HEK293 (cell line): Measurements from ENCODE around the gene ZFHX2.

Experiments used
- CTCF ChIA-PET: fragments of 350-600 bp; formaldehyde crosslinking; extraction: SDS; loops from one replicate; lab custom pipeline; 2021; ENCODE audit warnings: antibody characterized with exemption; lab: Yijun Ruan, JAX
- POLR2A ChIA-PET: fragments of 300-600 bp; formaldehyde crosslinking; extraction: SDS; loops from one replicate; lab custom pipeline; 2020; ENCODE audit warnings: antibody characterized with exemption, inconsistent platforms; lab: Yijun Ruan, JAX
- H3K27ac ChIP-seq: fragments of 200-500 bp; sonication (Bioruptor generic); 2 replicates; pipeline ENCODE4 v1.5.1; 2014; ENCODE audit warnings: low read depth, low read length, control low read depth, inconsistent platforms; ENCODE audit errors: extremely low read depth
- H3K36me3 ChIP-seq, 2 experiments: fragments of 200-500 bp in 1 of 2; sonication (Bioruptor generic) in 1 of 2; 1 replicate in 1 of 2; 2 replicates in 1 of 2; pipeline ENCODE4 v1.5.1; 2014 to 2017; ENCODE audit warnings: inconsistent platforms in 2 of 2, low read length in 2 of 2; ENCODE audit not compliant: control insufficient read depth in 2 of 2, insufficient read depth in 1 of 2
- H3K4me1 ChIP-seq: fragments of 200-500 bp; sonication (Bioruptor generic); 2 replicates; pipeline ENCODE4 v1.5.1; 2014; ENCODE audit warnings: mild to moderate bottlenecking, low read length, inconsistent platforms; ENCODE audit not compliant: control insufficient read depth, insufficient read depth
- H3K4me3 ChIP-seq: 2 replicates; pipeline ENCODE4 v1.5.1; 2011; ENCODE audit warnings: low read depth, mild to moderate bottlenecking, control low read depth, low read length, moderate library complexity
- H3K9me3 ChIP-seq: fragments of 200-500 bp; sonication (Bioruptor generic); 2 replicates; pipeline ENCODE4 v1.5.1; 2014; ENCODE audit warnings: low read depth, low read length, inconsistent platforms; ENCODE audit not compliant: control insufficient read depth, insufficient read depth
- GLIS1 ChIP-seq: fragments of 450-650 bp; formaldehyde crosslinking; IDR thresholded peaks from 2 replicates; pipeline ENCODE4 v1.5.1; 2016; ENCODE audit warnings: missing biosample characterization, missing genetic modification characterization
- KLF9 ChIP-seq: fragments of 450-650 bp; formaldehyde crosslinking; IDR thresholded peaks from 2 replicates; pipeline ENCODE4 v1.5.1; 2016; ENCODE audit warnings: missing biosample characterization, missing genetic modification characterization, low read depth
- PRDM1 ChIP-seq: fragments of 450-650 bp; formaldehyde crosslinking; IDR thresholded peaks from 2 replicates; pipeline ENCODE4; 2016; ENCODE audit warnings: missing biosample characterization, missing genetic modification characterization
- SCRT1 ChIP-seq: fragments of 450-650 bp; formaldehyde crosslinking; IDR thresholded peaks from 2 replicates; pipeline ENCODE4 v1.5.1; 2016; ENCODE audit warnings: missing biosample characterization, missing genetic modification characterization, borderline replicate concordance
- SCRT2 ChIP-seq: fragments of 450-650 bp; formaldehyde crosslinking; IDR thresholded peaks from 2 replicates; pipeline ENCODE4 v1.5.1; 2016; ENCODE audit warnings: missing biosample characterization, missing genetic modification characterization
- ZBTB17 ChIP-seq: fragments of 450-650 bp; formaldehyde crosslinking; IDR thresholded peaks from 2 replicates; pipeline ENCODE4 v1.5.1; 2016; ENCODE audit warnings: missing biosample characterization, missing genetic modification characterization
- ZFP41 ChIP-seq: fragments of 450-650 bp; formaldehyde crosslinking; IDR thresholded peaks from 2 replicates; pipeline ENCODE4 v1.5.1; 2016; ENCODE audit warnings: missing biosample characterization, missing genetic modification characterization, borderline replicate concordance
- ZNF10 ChIP-seq: fragments of 450-650 bp; formaldehyde crosslinking; IDR thresholded peaks from 2 replicates; pipeline ENCODE4 v1.5.1; 2017; ENCODE audit warnings: missing biosample characterization, missing genetic modification characterization
- ZNF157 ChIP-seq: fragments of 450-650 bp; formaldehyde crosslinking; IDR thresholded peaks from 2 replicates; pipeline ENCODE4 v1.5.1; 2016; ENCODE audit warnings: missing biosample characterization, missing genetic modification characterization
- ZNF311 ChIP-seq: fragments of 450-650 bp; formaldehyde crosslinking; IDR thresholded peaks from 2 replicates; pipeline ENCODE4 v1.5.1; 2017; ENCODE audit warnings: missing biosample characterization, missing genetic modification characterization, borderline replicate concordance
- ZNF366 ChIP-seq: fragments of 450-650 bp; formaldehyde crosslinking; conservative IDR thresholded peaks from 2 replicates; pipeline ENCODE4 v1.5.1; 2016; ENCODE audit warnings: missing biosample characterization, missing genetic modification characterization
- ZNF473 ChIP-seq: fragments of 450-650 bp; formaldehyde crosslinking; IDR thresholded peaks from 2 replicates; pipeline ENCODE4 v1.5.1; 2017; ENCODE audit warnings: missing biosample characterization, missing genetic modification characterization
- ZNF514 ChIP-seq: fragments of 450-650 bp; formaldehyde crosslinking; IDR thresholded peaks from 2 replicates; pipeline ENCODE4 v1.5.1; 2016; ENCODE audit warnings: missing biosample characterization, missing genetic modification characterization
- ZNF585B ChIP-seq: fragments of 450-650 bp; formaldehyde crosslinking; IDR thresholded peaks from 2 replicates; pipeline ENCODE4 v1.5.1; 2016; ENCODE audit warnings: missing biosample characterization, missing genetic modification characterization
- ZNF677 ChIP-seq: fragments of 450-650 bp; IDR thresholded peaks from 2 replicates; pipeline ENCODE4 v1.5.0; 2018; ENCODE audit warnings: missing biosample characterization, mild to moderate bottlenecking, missing genetic modification characterization, moderate library complexity
- ZNF830 ChIP-seq: fragments of 450-650 bp; IDR thresholded peaks from 2 replicates; pipeline ENCODE4 v1.5.0; 2018; ENCODE audit warnings: missing biosample characterization, missing genetic modification characterization, low read depth, mild to moderate bottlenecking, moderate library complexity
- TF ChIP-seq, protein P1 (sequence below): fragments of 450-650 bp; formaldehyde crosslinking; IDR thresholded peaks from 2 replicates; pipeline ENCODE4 v1.5.1; 2016; ENCODE audit warnings: missing biosample characterization, missing genetic modification characterization
- TF ChIP-seq, protein P2 (sequence below): fragments of 450-650 bp; formaldehyde crosslinking; IDR thresholded peaks from 2 replicates; pipeline ENCODE4 v1.5.1; 2016; ENCODE audit warnings: missing biosample characterization, missing genetic modification characterization

ZFHX2 gene

DNA sequence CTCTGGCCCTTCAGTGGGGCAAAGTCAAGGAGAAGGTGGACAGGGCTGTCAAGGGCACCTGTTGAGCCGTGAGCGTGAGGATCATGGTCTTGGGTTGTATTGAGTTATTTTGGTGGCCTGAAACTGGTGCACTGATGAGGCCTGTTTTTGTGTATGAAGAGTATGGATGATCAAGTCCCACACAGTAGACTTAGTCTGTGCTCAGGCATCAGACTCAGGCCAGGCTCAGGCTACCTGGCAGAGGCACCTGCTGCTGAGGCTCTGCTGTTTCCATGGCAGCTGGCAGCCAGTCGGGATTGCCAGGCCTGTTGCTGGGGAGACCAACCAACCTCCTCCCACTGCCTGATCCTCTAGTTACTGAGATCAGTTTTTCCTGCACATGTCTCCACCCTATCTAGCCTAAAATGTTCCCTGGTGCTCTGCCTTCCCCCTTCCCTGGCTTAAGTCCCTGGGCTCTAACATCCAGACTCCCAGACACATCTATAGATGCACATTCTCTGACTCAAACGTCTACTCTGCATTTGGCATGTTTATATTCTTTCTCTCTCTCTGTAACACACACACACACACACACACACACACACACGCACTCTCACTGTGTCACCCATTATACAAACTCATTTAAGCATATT is 21.9 kb upstream of the ZFHX2 start:
- no peaks in the 10 kb centered on the region for H3K9me3 ChIP-seq
- ChIA-PET POLR2A (no interaction called here), CTCF (interaction anchor here (3.0 kb wide), 1 partner anchor 16 kb away, joined by 7 read pairs; no protein-coding TSS in a partner anchor)
- H3K27ac ChIP-seq = no peak overlapping the region
- no peak overlapping the region for H3K4me3 ChIP-seq
- H3K4me1 ChIP-seq = peaks cover 5% of the 10 kb centered on the region
- TF ChIP-seq ZFP41 (tag by site-specific recombination) (no peak), SCRT1 (peak; percentile 72; the same call in 1 of the 2 replicates), SCRT2 (tag by site-specific recombination) (peak; percentile 84)
- H3K36me3 ChIP-seq = no peaks in the 10 kb centered on the region

DNA sequence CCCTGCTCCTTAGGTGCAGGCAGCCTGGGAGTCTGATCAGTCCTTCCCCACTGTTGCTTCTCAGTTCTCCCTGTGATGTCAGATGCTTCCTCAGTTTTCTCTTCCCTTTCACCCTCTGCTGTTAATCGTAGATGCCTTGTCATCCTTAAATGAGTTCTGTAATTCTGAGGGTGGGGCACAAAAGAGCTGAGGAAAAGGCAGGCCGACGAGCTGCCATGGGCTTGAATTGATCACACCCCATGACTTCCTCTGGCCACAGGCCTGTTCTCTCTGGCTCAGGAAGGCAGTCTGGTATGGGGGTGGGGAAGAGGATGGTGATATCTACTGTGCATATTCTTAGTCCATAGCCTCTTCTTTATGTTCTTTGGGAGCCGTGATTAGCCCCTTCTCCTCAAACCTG is 21.3 kb upstream of the ZFHX2 start:
- CTCF ChIA-PET = interaction anchor here (1.4 to 3.0 kb wide), 2 partner anchors 11 to 16 kb away, joined by 4 to 7 read pairs; no protein-coding TSS in a partner anchor
- Histone ChIP-seq H3K4me1 (peaks cover 12% of the 10 kb centered on the region), H3K36me3 (no peaks in the 10 kb centered on the region), H3K27ac (no peak overlapping the region), H3K9me3 (no peaks in the 10 kb centered on the region), H3K4me3 (no peak overlapping the region)
- POLR2A ChIA-PET = no interaction called here
- no peak for TF ChIP-seq ZNF473 (tag by site-specific recombination)
- TF ChIP-seq ZBTB17 (tag by site-specific recombination) = peak; percentile 62
- TF ChIP-seq ZNF10 (tag by site-specific recombination) = no peak
- no peak for TF ChIP-seq ZNF585B
- no peak for TF ChIP-seq ZNF514 (tag by site-specific recombination)

DNA sequence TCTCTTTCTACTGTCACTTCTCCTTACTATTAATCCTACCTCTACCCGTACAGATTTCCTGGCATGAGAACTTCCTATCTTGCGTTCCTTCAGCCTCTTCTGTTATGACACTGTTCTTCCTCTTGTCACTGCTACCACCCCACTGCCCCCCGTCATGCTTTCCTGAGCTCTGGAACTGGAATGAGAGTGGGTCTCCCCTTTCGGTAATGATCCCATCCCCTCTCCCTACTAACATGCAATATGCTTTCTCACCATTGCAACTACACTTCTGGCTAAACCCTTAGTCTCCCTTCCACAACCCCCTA is 20.9 kb upstream of the ZFHX2 start:
- H3K4me1 ChIP-seq = peaks cover 13% of the 10 kb centered on the region
- no peaks in the 10 kb centered on the region for H3K9me3 ChIP-seq
- POLR2A ChIA-PET = no interaction called here
- TF ChIP-seq KLF9 (tag by site-specific recombination) (no peak), PRDM1 (tag by site-specific recombination) (0 out of 2 replicates have a peak, but pooled peaks have one; percentile 43)
- TF ChIP-seq, all 188 proteins: peak for 1
- no peaks in the 10 kb centered on the region for H3K36me3 ChIP-seq
- CTCF ChIA-PET = interaction anchor here (1.0 to 3.0 kb wide), 3 partner anchors 11 to 17 kb away, joined by 4 to 7 read pairs (median 5); no protein-coding TSS in a partner anchor
- H3K4me3 ChIP-seq = no peak overlapping the region
- H3K27ac ChIP-seq = no peak overlapping the region

DNA sequence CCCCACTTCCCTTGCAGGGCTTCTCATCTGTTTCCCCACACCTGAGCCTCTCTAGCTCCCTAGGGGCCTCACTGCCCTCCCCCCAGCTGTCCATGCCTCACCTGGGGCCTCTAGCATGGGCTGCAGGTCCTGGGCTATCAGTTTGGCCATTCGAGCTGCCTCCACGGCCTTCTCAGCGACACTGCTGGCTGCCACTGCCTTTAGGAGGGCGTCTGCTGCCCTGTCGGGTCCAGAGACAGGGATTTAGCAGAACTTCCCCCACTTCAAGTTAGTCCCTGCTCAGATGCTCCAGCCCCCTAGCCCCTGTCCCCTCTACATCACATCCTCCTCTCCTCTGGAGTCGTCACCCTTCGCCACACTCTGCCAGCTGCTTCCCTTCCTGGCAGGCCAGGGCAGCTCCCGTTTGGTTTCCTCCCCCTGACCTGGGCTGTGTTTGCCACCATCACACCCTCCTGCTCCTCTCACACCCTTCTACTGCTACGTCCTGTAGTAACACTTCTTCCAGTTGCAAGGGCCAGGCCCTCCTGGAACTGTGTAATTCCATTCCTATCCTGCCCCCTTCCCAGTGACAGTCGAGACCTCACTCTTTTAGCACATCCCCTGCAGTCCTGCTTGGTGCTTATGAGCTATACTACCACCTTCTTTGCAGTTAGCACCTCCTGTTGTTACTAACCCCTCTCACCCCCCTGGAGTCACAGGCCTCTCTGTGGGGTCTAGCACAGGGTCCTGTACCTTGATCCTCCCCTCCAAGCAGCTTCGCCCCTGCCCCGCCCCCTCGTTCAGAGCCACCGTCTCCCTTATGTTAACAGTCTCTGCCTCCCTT is 20.3 kb upstream of the ZFHX2 start:
- peaks cover 13% of the 10 kb centered on the region for H3K4me1 ChIP-seq
- no peaks in the 10 kb centered on the region for H3K36me3 ChIP-seq
- H3K9me3 ChIP-seq = no peaks in the 10 kb centered on the region
- H3K4me3 ChIP-seq = no peak overlapping the region
- TF ChIP-seq GLIS1 (tag by site-specific recombination) (peak; percentile 53), ZNF157 (tag by site-specific recombination) (no peak)
- TF ChIP-seq, all 188 proteins: peak for 1
- no peak overlapping the region for H3K27ac ChIP-seq
- ChIA-PET POLR2A (no interaction called here), CTCF (interaction anchor here (0.5 to 3.0 kb wide), 8 partner anchors 10 to 351 kb away, joined by 3 to 7 read pairs (median 3); no protein-coding TSS in a partner anchor)

DNA sequence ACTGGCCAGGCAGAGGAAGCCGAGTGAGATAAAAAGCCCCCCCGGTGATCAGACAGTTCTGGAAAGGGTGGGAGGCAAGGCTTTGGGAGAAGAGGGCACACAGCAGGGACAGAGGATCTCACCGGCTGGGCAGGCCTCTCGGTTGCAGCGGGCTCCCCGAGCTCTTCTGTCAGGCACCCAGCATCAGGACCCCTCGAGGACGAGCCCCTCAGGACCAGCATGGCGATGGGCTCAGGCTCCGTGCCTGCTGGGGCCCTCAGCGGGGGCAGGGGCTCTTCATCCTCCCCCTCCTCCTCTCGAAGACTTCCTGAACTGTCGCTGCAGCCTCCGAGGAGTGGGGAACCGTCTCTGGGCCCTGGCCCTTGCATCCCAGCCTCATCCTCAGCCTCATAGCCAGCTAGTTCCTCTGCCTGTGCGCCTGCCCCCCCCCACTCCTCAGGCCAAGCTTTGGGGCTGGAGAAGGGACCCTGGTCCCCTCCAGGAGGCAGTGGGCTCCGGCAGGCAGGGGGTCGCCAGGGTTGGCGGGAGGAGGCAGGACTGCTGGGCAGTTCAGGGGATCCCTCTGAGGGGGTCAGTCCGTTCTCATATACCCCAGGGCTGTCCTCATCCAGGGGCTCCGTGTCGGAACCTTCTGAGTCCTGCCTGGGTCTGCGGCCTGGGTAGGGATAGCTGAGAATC is 19.4 kb upstream of the ZFHX2 start:
- H3K36me3 ChIP-seq = peaks cover 0 to 4% of the 10 kb centered on the region in 2 experiments; a peak in 1 of 3 replicates
- H3K4me1 ChIP-seq = peaks cover 13% of the 10 kb centered on the region
- no peak overlapping the region for H3K4me3 ChIP-seq
- POLR2A ChIA-PET = no interaction called here
- H3K27ac ChIP-seq = no peak overlapping the region
- CTCF ChIA-PET = interaction anchor here (0.7 to 3.0 kb wide), 3 partner anchors 11 to 341 kb away, joined by 3 to 7 read pairs (median 6); no protein-coding TSS in a partner anchor
- no peaks in the 10 kb centered on the region for H3K9me3 ChIP-seq
- TF ChIP-seq, protein P1, sequence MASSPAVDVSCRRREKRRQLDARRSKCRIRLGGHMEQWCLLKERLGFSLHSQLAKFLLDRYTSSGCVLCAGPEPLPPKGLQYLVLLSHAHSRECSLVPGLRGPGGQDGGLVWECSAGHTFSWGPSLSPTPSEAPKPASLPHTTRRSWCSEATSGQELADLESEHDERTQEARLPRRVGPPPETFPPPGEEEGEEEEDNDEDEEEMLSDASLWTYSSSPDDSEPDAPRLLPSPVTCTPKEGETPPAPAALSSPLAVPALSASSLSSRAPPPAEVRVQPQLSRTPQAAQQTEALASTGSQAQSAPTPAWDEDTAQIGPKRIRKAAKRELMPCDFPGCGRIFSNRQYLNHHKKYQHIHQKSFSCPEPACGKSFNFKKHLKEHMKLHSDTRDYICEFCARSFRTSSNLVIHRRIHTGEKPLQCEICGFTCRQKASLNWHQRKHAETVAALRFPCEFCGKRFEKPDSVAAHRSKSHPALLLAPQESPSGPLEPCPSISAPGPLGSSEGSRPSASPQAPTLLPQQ = no peak
- TF ChIP-seq KLF9 (tag by site-specific recombination) (no peak), ZNF830 (tag by site-specific recombination) (no peak), ZNF366 (tag by site-specific recombination) (no peak), ZNF311 (tag by site-specific recombination) (no peak), ZNF677 (tag by site-specific recombination) (no peak)
- TF ChIP-seq, protein P2, sequence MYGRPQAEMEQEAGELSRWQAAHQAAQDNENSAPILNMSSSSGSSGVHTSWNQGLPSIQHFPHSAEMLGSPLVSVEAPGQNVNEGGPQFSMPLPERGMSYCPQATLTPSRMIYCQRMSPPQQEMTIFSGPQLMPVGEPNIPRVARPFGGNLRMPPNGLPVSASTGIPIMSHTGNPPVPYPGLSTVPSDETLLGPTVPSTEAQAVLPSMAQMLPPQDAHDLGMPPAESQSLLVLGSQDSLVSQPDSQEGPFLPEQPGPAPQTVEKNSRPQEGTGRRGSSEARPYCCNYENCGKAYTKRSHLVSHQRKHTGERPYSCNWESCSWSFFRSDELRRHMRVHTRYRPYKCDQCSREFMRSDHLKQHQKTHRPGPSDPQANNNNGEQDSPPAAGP (tag by site-specific recombination) = no peak
